NCI-H1436 treated with DMSO at 0.1 percent for 48 hours (cell line): ENCODE measurements around the gene C8A.

Experiments
- DNase-seq: peaks from one replicate; lab custom pipeline; 2025; lab: John Stamatoyannopoulos, UW

C8A gene

DNA sequence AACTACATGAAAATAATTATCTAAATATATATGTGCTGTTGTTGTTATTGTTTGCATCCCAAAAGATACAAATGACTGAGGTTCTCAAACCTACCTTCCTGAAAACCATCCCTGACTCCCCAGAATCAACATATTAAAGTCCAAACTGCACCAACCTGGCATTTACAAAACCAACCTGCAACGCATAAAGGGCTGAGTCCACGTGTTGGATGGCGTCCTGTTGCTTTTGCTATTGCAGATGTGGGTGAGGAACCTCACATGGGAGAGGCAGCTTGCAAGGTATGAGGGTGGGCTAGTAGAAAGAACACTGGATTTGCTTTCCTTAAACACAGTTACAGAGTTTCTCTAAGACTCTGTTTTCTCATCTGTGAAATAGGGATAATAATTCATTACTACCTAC lies 112.8 kb downstream of the C8A start:
- no peak for DNase-seq
